HG03378 (cell line): ENCODE measurements around the gene ZNF267.
"Not testable (repeated sequence)": the region's sequence is repeated elsewhere in the genome, so short reads cannot be mapped to it uniquely, and the experiment has no call there.

Source experiments
- ATAC-seq: cut with Tn5 transposase; IDR thresholded peaks from one replicate; pipeline ENCODE4 v1.9.1; 2021; ENCODE audit warnings: mild to moderate bottlenecking, moderate library complexity; ENCODE audit not compliant: unreplicated experiment

Gene ZNF267

DNA sequence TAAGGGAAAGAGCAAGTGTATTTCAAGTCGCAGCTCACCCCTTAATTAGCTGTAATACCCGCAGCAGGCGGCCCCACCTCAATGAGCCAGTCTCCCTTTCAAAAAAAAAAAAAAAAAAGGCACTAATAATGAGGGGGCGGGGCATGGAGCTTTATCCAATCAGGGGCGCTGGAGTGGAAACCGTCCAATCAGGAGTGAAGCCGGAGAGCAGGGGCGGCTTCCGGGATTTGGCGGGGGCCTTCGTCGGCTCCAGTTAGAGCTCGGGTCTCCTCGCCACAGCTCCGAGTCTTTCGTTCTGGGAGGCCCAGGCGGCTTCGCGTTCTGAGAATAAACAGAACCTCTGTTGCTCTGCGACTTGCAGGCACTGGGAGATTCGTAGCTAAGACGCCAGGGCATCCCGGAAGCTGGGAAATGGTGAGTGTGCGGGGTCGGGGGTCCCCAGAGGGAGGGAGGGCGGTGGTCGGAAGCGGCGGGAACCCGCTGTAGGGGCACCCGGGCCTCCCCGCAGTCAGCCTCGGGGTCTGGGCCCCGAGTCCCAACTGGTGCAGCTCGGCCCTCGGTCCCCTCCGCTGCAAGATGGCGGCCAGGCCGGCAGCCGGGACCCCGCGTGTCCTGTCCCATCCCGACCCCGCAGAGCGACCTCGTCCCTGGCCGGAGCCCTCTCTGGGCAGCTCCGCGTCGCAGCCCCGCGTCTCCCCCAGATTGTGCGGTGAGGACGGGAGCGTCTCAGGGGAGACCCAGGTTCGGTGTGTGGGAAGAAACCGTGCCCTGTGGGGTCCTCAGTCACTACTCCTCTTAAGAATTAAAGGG is at the start of gene ZNF267:
ZNF267 (plus strand) TSS at position 252 of the 810 bp plus-strand sequence; CDS start at position 412, 160 bp downstream.
- peak; percentile 30 for ATAC-seq

DNA sequence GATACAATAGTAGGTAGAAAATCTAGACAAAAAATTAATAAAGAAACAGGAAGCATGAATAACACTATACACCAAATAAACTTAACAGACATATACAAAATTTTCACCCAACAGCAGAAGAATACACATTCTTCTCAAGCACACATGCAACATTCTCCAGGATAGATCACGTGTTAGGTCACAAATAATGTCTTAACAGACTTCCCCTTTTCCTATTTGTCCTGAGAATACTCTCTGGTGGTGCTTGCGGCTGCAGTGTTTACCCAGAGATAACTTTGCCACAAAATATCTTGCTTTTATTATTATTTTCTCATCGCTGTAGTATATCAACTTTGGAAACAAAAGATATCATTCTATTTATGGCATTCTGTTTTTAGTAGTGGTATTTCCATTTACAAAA is 40.6 kb upstream of the ZNF267 start:
- ATAC-seq, result no peak

DNA sequence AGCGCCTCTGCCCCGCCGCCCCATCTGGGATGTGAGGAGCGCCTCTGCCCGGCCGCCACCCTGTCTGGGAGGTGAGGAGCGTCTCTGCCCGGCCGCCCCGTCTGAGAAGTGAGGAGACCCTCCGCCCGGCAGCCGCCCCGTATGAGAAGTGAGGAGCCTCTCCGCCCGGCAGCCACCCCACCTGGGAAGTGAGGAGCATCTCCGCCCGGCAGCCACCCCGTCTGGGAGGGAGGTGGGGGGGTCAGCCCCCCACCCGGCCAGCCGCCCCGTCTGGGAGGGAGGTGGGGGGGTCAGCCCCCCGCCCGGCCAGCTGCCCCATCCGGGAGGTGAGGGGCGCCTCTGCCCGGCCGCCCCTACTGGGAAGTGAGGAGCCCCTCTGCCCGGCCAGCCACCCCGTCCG is 37.2 kb upstream of the ZNF267 start:
- not testable (repeated sequence) for ATAC-seq

- no peak for ATAC-seq
Observed at GRCh38 chr16:31842864-31843263, 30.7 kb upstream of the ZNF267 start.

DNA sequence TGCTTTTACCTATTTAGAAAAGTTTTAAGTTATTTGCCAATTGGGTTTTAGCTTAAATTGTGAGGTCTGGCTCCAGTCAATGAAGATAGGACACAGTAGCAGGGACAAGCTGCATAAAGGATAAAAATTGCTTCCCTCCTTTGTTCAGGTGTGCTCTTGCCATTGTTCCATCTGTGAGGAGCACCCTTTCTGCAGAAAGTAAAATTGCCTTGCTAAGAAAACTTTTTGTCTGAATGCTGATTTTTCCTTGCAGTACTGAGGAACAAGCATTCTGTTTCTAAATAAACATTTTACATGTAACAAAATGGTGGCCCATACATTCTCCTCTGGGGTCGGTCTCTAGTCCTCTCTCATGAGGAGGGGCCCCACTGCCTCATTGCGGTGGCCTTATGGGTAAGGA is 25.0 kb upstream of the ZNF267 start:
- ATAC-seq, result not testable (repeated sequence)

DNA sequence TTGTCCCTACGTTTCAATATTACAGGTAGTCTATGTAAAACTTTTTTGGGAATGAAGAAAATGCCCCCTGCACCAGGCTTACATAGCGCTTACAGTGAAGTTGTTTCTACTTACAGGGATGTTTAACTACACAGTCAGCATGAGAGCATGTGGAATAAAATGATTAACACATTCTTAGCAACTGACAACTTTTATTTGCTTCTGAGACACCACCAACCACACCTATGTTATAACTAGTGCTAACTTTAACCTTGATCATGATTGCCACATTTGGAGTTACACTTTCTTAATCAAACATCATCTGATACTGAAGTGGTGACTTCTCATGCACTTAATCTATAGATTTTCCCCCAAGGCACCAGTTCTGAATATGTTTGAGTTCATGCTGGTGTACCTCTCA is 20.3 kb upstream of the ZNF267 start:
- ATAC-seq, result no peak

GRCh38 chr16:31860508-31860907 is 13.1 kb upstream of the ZNF267 start:
- ATAC-seq, result no peak

GRCh38 chr16:31861455-31861854 is 12.2 kb upstream of the ZNF267 start:
- ATAC-seq, result no peak

- ATAC-seq, result no peak
Observed at GRCh38 chr16:31862761-31863160, 10.8 kb upstream of the ZNF267 start.

GRCh38 chr16:31868164-31868563 is 5.4 kb upstream of the ZNF267 start:
- ATAC-seq, result no peak

GRCh38 chr16:31868691-31869167 is 4.9 kb upstream of the ZNF267 start:
- peak; percentile 50 for ATAC-seq

DNA sequence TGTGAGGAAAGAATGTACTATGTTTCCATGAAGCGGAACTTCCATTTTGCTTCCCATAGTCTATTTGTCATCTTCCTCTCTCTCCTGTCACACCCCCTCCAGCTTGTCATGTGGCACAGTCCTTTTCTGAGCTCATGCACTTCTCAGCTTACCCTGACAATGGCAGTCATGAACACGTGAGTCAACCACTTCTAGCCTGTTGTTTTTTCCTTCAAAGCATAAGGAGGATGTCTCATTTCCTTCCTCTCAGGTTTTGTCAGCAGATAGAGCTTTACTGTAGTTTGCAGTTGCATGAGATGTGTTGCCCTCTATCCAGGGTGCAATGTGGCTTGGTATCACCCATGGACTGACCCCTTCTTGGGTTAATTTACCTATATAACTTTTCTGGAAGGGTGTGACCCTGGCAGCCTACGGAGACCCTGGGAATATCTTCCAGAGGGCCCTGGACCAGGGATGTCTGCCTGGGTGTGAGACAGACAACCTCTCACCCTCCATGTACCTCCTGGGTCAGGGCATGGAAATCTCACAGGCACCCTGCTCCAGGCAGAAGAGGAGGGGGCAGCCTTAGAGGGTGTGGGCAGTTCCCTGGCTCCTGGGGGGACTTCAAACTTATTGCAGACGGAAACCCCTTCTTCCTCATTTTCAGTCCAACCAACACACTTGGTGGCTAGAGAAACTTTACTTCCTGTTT is 4.0 kb upstream of the ZNF267 start:
- ATAC-seq, result peak; percentile 42

DNA sequence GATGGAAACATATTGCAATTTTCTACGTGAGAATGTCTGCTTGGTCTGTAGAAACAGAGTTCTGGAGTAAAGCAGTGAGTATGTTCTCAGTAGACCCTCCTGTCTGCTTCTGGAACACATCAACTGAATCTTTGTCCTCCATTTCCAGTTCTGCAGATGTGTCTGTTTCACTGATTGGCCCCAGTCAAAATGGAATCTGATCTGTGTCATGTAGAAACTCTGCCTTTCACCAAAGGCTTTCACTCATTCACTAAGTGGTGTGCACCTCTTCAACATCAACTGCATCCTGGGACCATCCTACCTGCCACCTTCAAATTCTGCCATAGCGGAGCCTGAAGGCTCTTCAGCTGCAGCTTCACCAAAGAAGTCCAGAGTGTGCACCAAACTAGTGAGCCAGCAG is 2.8 kb upstream of the ZNF267 start:
- no peak for ATAC-seq

DNA sequence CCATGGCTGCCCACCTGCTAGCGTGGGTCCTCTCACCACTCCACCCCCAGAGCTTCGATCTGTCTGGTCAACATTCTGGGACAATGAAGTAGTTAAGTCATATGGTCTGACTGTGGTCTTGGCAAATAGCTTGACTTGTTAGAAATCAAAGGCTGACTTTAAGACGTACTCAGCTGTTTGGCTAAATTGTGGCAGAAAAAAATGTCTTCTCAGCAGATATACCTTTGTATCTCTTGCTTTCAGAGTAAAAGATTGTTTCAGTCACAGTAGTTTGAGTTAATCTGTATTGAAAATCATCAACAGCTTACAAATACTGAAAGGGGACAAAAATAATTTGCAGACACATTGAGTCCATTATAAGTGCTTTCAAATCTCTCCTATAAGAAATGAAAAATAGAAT is 2.1 kb upstream of the ZNF267 start:
- no peak for ATAC-seq

- ATAC-seq, result no peak
Observed at GRCh38 chr16:31872201-31872600, 1.4 kb upstream of the ZNF267 start.

- peak; percentile 28 for ATAC-seq
Observed at GRCh38 chr16:31874366-31875111, 932 bp downstream of the ZNF267 start.

DNA sequence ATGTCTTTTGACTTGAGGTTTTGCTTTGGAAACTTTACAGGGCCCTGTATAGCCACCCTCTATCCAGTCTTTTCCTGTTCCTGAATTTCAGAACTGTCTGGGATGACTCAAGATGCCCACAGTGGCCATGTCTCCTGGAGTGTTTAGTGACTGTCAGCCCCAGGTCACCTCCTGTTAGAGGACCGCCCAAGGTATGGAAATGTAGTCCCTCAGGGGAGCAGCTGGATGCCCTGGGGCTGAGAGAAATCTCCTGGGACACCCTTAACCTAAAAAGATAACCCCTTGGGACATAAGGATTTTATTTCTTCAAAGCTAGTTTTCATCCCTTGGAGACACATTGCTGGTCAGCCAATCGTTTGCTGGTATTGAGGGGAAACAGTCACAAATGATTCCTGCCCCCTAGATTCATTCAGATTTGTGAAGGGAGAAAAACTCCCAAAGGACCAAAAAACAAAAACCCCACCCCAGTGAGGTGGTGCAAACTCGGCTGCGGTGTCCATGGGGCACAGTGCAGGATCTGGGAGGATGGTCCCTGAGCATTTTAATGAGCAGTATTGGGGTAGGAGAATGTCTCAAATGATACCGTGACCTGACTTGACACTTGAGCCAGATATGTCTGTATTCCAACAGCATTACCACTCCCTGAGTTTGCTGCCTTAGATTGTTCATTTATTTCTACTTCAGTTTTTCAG is 1.7 kb downstream of the ZNF267 start:
- ATAC-seq, result no peak

DNA sequence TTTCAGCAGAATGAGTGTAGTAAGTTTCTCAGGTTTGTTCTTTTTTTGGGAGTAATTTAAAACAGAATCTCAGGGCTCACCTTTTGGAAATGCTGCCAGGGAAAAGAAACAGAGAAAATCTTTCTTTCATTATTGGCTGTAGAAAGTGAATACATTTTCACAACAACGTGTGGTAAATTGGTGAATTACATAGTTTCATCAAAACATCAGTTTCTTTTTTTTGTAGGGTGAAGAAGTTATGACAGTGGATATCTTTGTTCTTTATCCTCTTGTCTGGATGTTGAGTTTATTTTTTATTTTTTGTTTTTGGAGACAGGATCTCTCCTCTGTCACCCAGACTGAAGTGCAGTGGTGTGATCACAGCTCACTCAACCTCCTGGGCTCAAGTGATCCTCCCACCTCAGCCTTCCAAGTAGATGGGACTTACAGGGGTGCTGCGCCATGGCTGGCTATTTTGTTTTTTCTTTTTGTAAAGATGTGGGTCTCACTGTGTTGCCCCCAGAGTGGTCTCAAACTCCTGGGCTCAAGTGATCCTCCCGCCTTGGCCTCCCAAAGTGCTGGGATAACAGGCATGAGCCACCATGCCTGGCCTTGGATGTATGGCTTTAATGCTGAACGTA is 2.4 kb downstream of the ZNF267 start:
- ATAC-seq, result no peak

GRCh38 chr16:31876951-31877828 is 3.6 kb downstream of the ZNF267 start:
- ATAC-seq, result peak; percentile 68
